HG02588 (cell line): ENCODE measurements around the gene KIAA0319L.

ENCODE experiments used
- ATAC-seq: cut with Tn5 transposase; IDR thresholded peaks from one replicate; pipeline ENCODE4 v1.9.1; 2021; ENCODE audit warnings: mild to moderate bottlenecking, moderate library complexity; ENCODE audit not compliant: unreplicated experiment

Gene KIAA0319L

GRCh38 chr1:35394386-35394785 lies 162.8 kb downstream of the KIAA0319L start:
- ATAC-seq, result no peak

- no peak for ATAC-seq
These were observed 166.4 kb downstream of the KIAA0319L start for GRCh38 chr1:35390600-35391494.

- no peak for ATAC-seq
These were observed 170.2 kb downstream of the KIAA0319L start for GRCh38 chr1:35386959-35387358.

- ATAC-seq, result no peak
These were observed 170.9 kb downstream of the KIAA0319L start for GRCh38 chr1:35386290-35386689.
